Neuronal stem cell (in vitro differentiated cells): Measurements from ENCODE around the gene MAP6.

ENCODE experiments used
- DNase-seq: peaks from one replicate; pipeline ENCODE4 v3.0.0-alpha.2; 2013; ENCODE audit warnings: low spot score
- H2AFZ ChIP-seq: one replicate; pipeline ENCODE4 v1.6.1; 2013; ENCODE audit warnings: mild to moderate bottlenecking, low read length, inconsistent platforms
- H2AK5ac ChIP-seq: 2 replicates; pipeline ENCODE4 v1.6.1; 2013; ENCODE audit warnings: low read depth, mild to moderate bottlenecking, inconsistent platforms, low read length, moderate library complexity, mixed read lengths
- H2BK120ac ChIP-seq: 2 replicates; pipeline ENCODE4 v1.6.1; 2013; ENCODE audit warnings: low read depth, mild to moderate bottlenecking, inconsistent platforms, low read length, moderate library complexity, mixed read lengths
- H2BK12ac ChIP-seq: one replicate; pipeline ENCODE4 v1.6.1; 2013; ENCODE audit warnings: low read length, inconsistent platforms
- H2BK15ac ChIP-seq: 2 replicates; pipeline ENCODE4 v1.6.1; 2013; ENCODE audit warnings: mild to moderate bottlenecking, low read length, inconsistent platforms, mixed read lengths
- H2BK5ac ChIP-seq: one replicate; pipeline ENCODE4 v1.6.1; 2013; ENCODE audit warnings: inconsistent platforms, mild to moderate bottlenecking, low read length, moderate library complexity
- H3K14ac ChIP-seq: one replicate; pipeline ENCODE4 v1.6.1; 2013; ENCODE audit warnings: low read length, inconsistent platforms
- H3K18ac ChIP-seq: 2 replicates; pipeline ENCODE4 v1.6.1; 2013; ENCODE audit warnings: low read length, inconsistent platforms
- H3K23ac ChIP-seq: 2 replicates; pipeline ENCODE4 v1.6.1; 2013; ENCODE audit warnings: low read depth, mild to moderate bottlenecking, mixed read lengths, low read length, inconsistent platforms; ENCODE audit not compliant: poor library complexity
- H3K27ac ChIP-seq: replicated peaks from 3 replicates; pipeline ENCODE4 v1.5.1; 2013; ENCODE audit warnings: low read length, inconsistent platforms
- H3K27me3 ChIP-seq, 3 experiments: 2 replicates each; pipeline ENCODE4 v1.6.1; 2013; ENCODE audit warnings: low read length in 3 of 3, mild to moderate bottlenecking in 2 of 3, inconsistent platforms in 1 of 3, low read depth in 1 of 3, mixed read lengths in 1 of 3, moderate library complexity in 1 of 3; ENCODE audit not compliant: control insufficient read depth in 3 of 3, insufficient read depth in 3 of 3
- H3K36me3 ChIP-seq, 2 donors: replicated peaks in 1 of 2; 2 replicates each; pipeline ENCODE4 v1.6.1; 2013; ENCODE audit warnings: low read length in 2 of 2; ENCODE audit not compliant: control insufficient read depth in 2 of 2, insufficient read depth in 2 of 2
- H3K4ac ChIP-seq: 2 replicates; pipeline ENCODE4 v1.6.1; 2013; ENCODE audit warnings: inconsistent platforms, mild to moderate bottlenecking, low read length, moderate library complexity
- H3K4me1 ChIP-seq, 2 donors: 1 replicate in 1 of 2; 2 replicates in 1 of 2; pipeline ENCODE4 v1.6.1; 2013; ENCODE audit warnings: low read length in 2 of 2, low read depth in 1 of 2; ENCODE audit not compliant: control insufficient read depth in 2 of 2, insufficient read depth in 1 of 2
- H3K4me2 ChIP-seq: one replicate; pipeline ENCODE4 v1.6.1; 2013; ENCODE audit warnings: mild to moderate bottlenecking, low read length, inconsistent platforms; ENCODE audit not compliant: insufficient read depth, poor library complexity, severe bottlenecking
- H3K4me3 ChIP-seq, 2 donors: 2 replicates each; pipeline ENCODE4 v1.5.1; 2013; ENCODE audit warnings: low read length in 2 of 2, mild to moderate bottlenecking in 2 of 2, inconsistent platforms in 1 of 2, moderate library complexity in 1 of 2
- H3K79me1 ChIP-seq: one replicate; pipeline ENCODE4 v1.6.1; 2013; ENCODE audit warnings: low read depth, mild to moderate bottlenecking, inconsistent platforms, low read length, moderate library complexity
- H3K9ac ChIP-seq: one replicate; pipeline ENCODE4 v1.6.1; 2013; ENCODE audit warnings: mild to moderate bottlenecking, low read depth, low read length, inconsistent platforms; ENCODE audit not compliant: poor library complexity
- H3K9me3 ChIP-seq, 2 donors: replicated peaks in 1 of 2; 2 replicates each; pipeline versions ENCODE3 to v1.6.1; 2013; ENCODE audit warnings: low read length in 2 of 2, mild to moderate bottlenecking in 2 of 2, inconsistent platforms in 1 of 2, low read depth in 1 of 2, mixed read lengths in 1 of 2, moderate library complexity in 1 of 2; ENCODE audit not compliant: control insufficient read depth in 2 of 2, insufficient read depth in 1 of 2
- H4K8ac ChIP-seq: one replicate; pipeline ENCODE4 v1.6.1; 2013; ENCODE audit warnings: low read depth, mild to moderate bottlenecking, inconsistent platforms, low read length, moderate library complexity
- H4K91ac ChIP-seq: one replicate; pipeline ENCODE4 v1.6.1; 2013; ENCODE audit warnings: low read length, low read depth, mild to moderate bottlenecking, inconsistent platforms; ENCODE audit not compliant: poor library complexity
- WGBS, 2 donors: extraction: QIAGEN DNeasy Blood & Tissue Kit; methylation state at CpG; one replicate each; pipeline ENCODE4 v1.1.7; 2013; ENCODE audit warnings: missing lambda C conversion rate in 2 of 2, mixed read lengths in 1 of 2; ENCODE audit not compliant: insufficient read length in 2 of 2, insufficient replicate concordance in 1 of 2; ENCODE audit errors: extremely low coverage in 2 of 2; 5-methylcytosine and 5-hydroxymethylcytosine counted together

The MAP6 gene

DNA sequence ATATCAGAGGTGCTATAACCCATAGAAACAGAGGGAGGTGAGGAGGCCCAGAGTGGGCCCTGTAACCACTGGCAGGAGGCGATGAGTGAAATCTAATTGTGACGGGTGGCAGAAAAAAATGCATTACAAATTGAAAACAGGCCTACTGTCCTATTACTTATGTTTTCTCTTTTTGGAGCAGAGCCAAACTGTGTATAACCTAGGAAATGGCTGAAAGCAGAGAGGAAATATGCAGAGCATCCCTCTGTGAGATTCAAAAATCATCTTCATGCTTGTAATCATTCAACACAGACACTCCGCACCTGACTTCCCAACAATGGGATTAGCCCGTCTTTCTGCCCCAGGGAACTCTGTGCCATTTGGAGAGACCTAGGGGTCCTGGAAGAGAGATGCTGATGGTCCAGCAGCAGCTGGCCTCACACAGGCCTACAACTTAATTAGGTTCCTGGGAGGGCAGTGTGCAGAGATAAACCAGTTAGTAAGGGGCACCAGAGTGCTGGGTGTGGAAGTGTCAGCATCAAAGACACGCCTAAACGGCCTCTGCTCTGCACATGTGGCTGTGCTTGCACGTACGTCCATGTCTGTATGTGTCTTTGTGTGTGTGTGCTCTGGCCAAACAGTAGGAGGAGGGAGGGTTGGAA is 41.8 kb downstream of the MAP6 start:
- Histone ChIP-seq H2BK12ac (no peak overlapping the region), H3K27me3 (no peaks in the 10 kb centered on the region), H3K14ac (no peak overlapping the region), H3K36me3 (no peaks in the 10 kb centered on the region), H4K8ac (no peak overlapping the region), H3K18ac (peak overlapping the region; percentile 29), H2BK120ac (no peak overlapping the region), H3K4ac (no peak overlapping the region), H2AK5ac (no peak overlapping the region), H3K27ac (no peak overlapping the region), H4K91ac (no peak overlapping the region), H3K4me3 (no peak overlapping the region), H3K9ac (no peak overlapping the region), H2AFZ (no peak overlapping the region), H3K4me1 (peaks cover 39 to 56% of the 10 kb centered on the region in 2 donors), H3K9me3 (no peaks in the 10 kb centered on the region), H3K79me1 (no peaks in the 10 kb centered on the region), H3K4me2 (no peak overlapping the region), H2BK5ac (no peak overlapping the region), H3K23ac (no peak overlapping the region), H2BK15ac (no peak overlapping the region)
- no peak for DNase-seq
- WGBS, 2 donors = no CpG with 5 or more reads among the region's 8 CpGs

DNA sequence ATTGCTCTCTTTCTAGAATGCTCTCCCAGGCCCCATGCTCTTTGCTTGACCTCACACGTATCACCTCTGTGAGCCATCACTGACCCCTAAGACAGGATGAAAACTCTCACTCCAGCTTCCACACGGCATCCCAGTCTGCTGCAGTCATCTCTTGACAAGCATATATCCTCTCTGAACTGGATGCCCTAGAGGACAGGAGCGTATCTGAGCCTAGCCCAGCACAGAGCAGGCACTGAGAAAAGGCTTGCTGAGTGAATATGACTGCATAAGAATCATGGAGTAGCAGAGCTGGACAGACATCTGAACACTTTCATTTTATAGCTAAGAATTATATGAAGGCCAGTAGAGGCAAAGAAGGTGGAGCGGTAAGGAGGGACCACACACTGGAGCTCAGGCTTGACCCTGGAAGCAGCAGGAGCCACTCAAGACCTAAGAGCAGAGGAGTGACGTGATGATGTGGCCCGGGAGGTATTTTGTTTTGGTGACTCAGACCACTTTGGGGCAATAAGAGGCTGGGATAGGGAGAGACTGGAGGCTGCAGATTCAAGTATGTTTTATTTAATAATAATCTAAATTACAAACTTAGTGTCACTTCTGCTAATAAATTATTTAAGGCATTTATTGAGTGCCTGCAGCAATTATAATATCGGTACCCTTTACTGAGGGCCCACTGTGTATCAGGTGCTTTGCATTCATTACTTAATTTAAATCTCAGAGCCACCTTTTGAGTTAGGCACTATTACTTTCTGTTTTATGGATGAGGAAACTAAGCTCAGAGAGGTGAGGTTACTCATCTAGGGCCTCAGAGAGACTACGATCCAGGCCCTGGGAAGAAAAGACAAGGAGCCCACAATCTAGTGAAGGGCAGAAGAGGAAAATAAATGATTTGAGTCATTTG is 42.6 kb downstream of the MAP6 start:
- no peak overlapping the region for H2BK12ac ChIP-seq
- H3K18ac ChIP-seq = no peak overlapping the region
- H3K23ac ChIP-seq = no peak overlapping the region
- H3K27me3 ChIP-seq = no peaks in the 10 kb centered on the region
- H3K36me3 ChIP-seq = no peaks in the 10 kb centered on the region
- no peak overlapping the region for H3K4me2 ChIP-seq
- H3K4me1 ChIP-seq = peaks cover 37 to 49% of the 10 kb centered on the region in 2 donors
- no peak overlapping the region for H3K9ac ChIP-seq
- no CpG with 5 or more reads among the region's 8 CpGs for WGBS, 2 donors
- no peaks in the 10 kb centered on the region for H3K79me1 ChIP-seq
- no peak overlapping the region for H3K27ac ChIP-seq
- no peak overlapping the region for H2BK120ac ChIP-seq
- no peak overlapping the region for H4K8ac ChIP-seq
- H2AK5ac ChIP-seq = peak overlapping the region; percentile 9
- no peak overlapping the region for H3K14ac ChIP-seq
- H4K91ac ChIP-seq = no peak overlapping the region
- H3K9me3 ChIP-seq = no peaks in the 10 kb centered on the region
- no peak overlapping the region for H2AFZ ChIP-seq
- H3K4ac ChIP-seq = no peak overlapping the region
- H2BK5ac ChIP-seq = no peak overlapping the region
- no peak overlapping the region for H3K4me3 ChIP-seq
- H2BK15ac ChIP-seq = no peak overlapping the region
- no peak for DNase-seq

DNA sequence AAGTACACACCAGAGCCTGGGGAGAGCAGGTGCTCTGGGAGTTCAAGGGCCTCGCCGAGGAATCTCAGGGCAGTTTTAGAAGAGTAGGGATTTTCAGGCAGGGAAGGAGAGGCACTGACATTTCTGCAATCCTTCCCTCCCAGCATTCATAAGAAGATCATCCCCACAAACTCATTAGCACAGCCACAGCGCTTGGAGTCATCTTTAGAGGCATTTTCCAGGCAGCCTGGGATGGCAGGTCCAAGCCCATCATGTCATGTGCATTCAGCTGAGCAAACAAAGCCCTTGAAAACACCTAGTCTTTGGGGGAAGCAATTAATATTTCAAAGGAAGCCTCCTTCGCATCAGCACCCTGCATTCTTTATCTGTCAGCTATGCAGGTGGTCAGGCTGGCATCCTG is 43.8 kb downstream of the MAP6 start:
- Histone ChIP-seq H3K27ac (peak overlapping the region; percentile 3), H2AK5ac (no peak overlapping the region), H3K4ac (no peak overlapping the region)

DNA sequence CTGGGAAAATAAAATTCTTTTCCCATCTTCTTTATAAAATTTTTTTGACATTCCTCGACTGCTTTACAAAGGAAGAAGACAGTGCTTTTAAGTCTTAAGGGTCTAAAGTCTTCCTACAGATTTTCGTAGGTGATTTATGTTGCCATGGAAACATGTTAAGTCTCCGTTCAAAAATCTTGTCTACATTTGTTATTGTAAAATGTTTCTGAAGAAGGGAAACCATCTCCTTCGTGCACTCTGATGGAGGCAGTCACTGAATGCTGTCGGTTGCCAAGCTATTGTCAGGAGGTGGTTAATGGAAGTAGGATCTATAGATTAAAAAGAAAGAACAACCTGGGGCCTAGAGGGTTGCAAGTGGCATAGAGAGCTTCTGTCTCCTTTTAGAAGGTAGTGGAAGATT is 52.6 kb downstream of the MAP6 start:
- no peaks in the 10 kb centered on the region for H3K79me1 ChIP-seq
- no peak overlapping the region for H2BK120ac ChIP-seq
- no peak overlapping the region for H2AK5ac ChIP-seq
- no peak overlapping the region for H3K9ac ChIP-seq
- H3K4me1 ChIP-seq = peaks cover 13 to 34% of the 10 kb centered on the region in 2 donors
- no peak overlapping the region for H4K8ac ChIP-seq
- H3K18ac ChIP-seq = no peak overlapping the region
- no CpG with 5 or more reads among the region's 5 CpGs for WGBS, 2 donors
- H3K14ac ChIP-seq = no peak overlapping the region
- peaks cover 0 to 8% of the 10 kb centered on the region in 2 donors for H3K9me3 ChIP-seq
- no peak overlapping the region for H2BK15ac ChIP-seq
- no peak overlapping the region for H3K23ac ChIP-seq
- H2BK5ac ChIP-seq = no peak overlapping the region
- no peaks in the 10 kb centered on the region for H3K36me3 ChIP-seq
- H2BK12ac ChIP-seq = no peak overlapping the region
- H3K27me3 ChIP-seq = no peaks in the 10 kb centered on the region
- H3K27ac ChIP-seq = no peak overlapping the region
- no peak overlapping the region for H3K4me3 ChIP-seq
- H2AFZ ChIP-seq = peak overlapping the region; percentile 65
- H3K4me2 ChIP-seq = no peak overlapping the region
- no peak overlapping the region for H3K4ac ChIP-seq
- no peak overlapping the region for H4K91ac ChIP-seq
- no peak for DNase-seq

More for the DNA sequence above, 43.8 kb downstream of the MAP6 start:
- H4K91ac ChIP-seq = no peak overlapping the region
- H3K4me2 ChIP-seq = no peak overlapping the region
- H3K9ac ChIP-seq = no peak overlapping the region
- H2BK5ac ChIP-seq = no peak overlapping the region
- peaks cover 35 to 43% of the 10 kb centered on the region in 2 donors for H3K4me1 ChIP-seq
- peaks cover 0 to under 1% of the 10 kb centered on the region in 2 donors for H3K9me3 ChIP-seq
- H2BK120ac ChIP-seq = no peak overlapping the region
- H3K14ac ChIP-seq = no peak overlapping the region
- H3K18ac ChIP-seq = no peak overlapping the region
- no peak overlapping the region for H3K4me3 ChIP-seq
- no peaks in the 10 kb centered on the region for H3K79me1 ChIP-seq
- H3K36me3 ChIP-seq = no peaks in the 10 kb centered on the region
- H3K27me3 ChIP-seq = no peaks in the 10 kb centered on the region
- no peak for DNase-seq
- H3K23ac ChIP-seq = no peak overlapping the region
- H2BK15ac ChIP-seq = no peak overlapping the region
- H4K8ac ChIP-seq = no peak overlapping the region
- H2AFZ ChIP-seq = no peak overlapping the region
- WGBS, 2 donors = no CpG with 5 or more reads among the region's 4 CpGs
- no peak overlapping the region for H2BK12ac ChIP-seq
